Parathyroid adenoma (tissue), 2 donors: ENCODE data around the gene ATF4.
"Not testable (repeated sequence)": the region's sequence is repeated elsewhere in the genome, so short reads cannot be mapped to it uniquely, and the experiment has no call there.

ENCODE experiments used
- H2AFZ ChIP-seq: fragments of 300-600 bp; sonication (generic); one replicate; pipeline ENCODE4 v1.7.0; 2017; ENCODE audit warnings: antibody characterized with exemption, mild to moderate bottlenecking
- H3K27ac ChIP-seq: fragments of 300-600 bp; sonication (generic); one replicate; pipeline ENCODE4 v1.7.0; 2017
- H3K27me3 ChIP-seq: fragments of 300-600 bp; sonication (generic); one replicate; pipeline ENCODE4 v1.7.0; 2017; ENCODE audit warnings: low read length; ENCODE audit not compliant: control insufficient read depth, insufficient read depth
- H3K36me3 ChIP-seq: fragments of 300-600 bp; sonication (generic); one replicate; pipeline ENCODE4 v1.7.0; 2017; ENCODE audit warnings: low read length; ENCODE audit not compliant: control insufficient read depth, insufficient read depth
- H3K4me1 ChIP-seq: fragments of 300-600 bp; sonication (generic); one replicate; pipeline ENCODE4 v1.7.0; 2017; ENCODE audit warnings: control low read depth
- H3K4me2 ChIP-seq: fragments of 300-600 bp; sonication (generic); one replicate; pipeline ENCODE4 v1.7.0; 2017; ENCODE audit warnings: low read length
- H3K4me3 ChIP-seq: fragments of 300-600 bp; sonication (generic); one replicate; pipeline ENCODE4 v1.7.0; 2017; ENCODE audit warnings: low read depth, low read length
- H3K79me2 ChIP-seq: fragments of 300-600 bp; sonication (generic); one replicate; pipeline ENCODE4 v1.7.0; 2017; ENCODE audit warnings: control low read depth
- H3K9ac ChIP-seq: fragments of 300-600 bp; sonication (generic); one replicate; pipeline ENCODE4 v1.7.0; 2017; ENCODE audit warnings: mild to moderate bottlenecking
- H3K9me3 ChIP-seq: fragments of 300-600 bp; sonication (generic); one replicate; pipeline ENCODE4 v1.7.0; 2017; ENCODE audit warnings: low read length; ENCODE audit not compliant: control insufficient read depth
- CTCF ChIP-seq: fragments of 300-600 bp; sonication (generic); IDR thresholded peaks from one replicate; pipeline ENCODE4 v1.7.0; 2017; ENCODE audit warnings: antibody characterized with exemption, mild to moderate bottlenecking
- donor health status: primary hyperparathyroidism.

ATF4 gene

DNA sequence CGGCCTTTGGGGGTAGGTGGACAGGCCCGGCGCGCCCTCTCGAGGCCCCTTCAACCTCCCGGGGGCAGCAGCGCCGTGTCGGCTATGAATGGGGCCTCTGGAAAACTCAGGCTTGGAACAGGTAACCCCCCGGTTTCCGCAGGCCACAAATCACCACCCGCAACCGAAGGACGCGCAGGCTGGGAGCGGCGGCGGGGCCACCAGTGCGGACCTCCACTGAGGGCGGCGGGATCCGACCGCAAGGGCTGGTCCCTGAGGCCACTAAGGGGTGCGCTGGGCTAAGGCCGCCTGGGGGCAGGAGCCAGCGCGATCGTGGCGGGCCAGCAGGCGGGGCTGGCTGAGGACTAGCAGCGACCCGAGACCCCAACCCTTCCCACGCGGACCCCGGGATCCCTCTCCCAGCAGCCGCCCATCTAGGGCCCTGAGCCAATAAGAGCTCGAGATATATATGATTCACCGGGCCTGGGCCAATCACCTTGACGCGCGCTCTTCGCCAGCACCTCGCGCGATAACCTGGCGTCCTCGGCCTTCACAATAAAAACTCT is 609 bp upstream of the ATF4 start:
- TF ChIP-seq CTCF: peak; percentile 27
- peak overlapping the region; percentile 90 for H2AFZ ChIP-seq
- H3K79me2 ChIP-seq: peaks cover 13% of the 10 kb centered on the region
- peak overlapping the region; percentile 100 for H3K4me3 ChIP-seq
- H3K27me3 ChIP-seq: no peaks in the 10 kb centered on the region
- peak overlapping the region; percentile 100 for H3K27ac ChIP-seq
- H3K9ac ChIP-seq: peak overlapping the region; percentile 55
- peak overlapping the region; percentile 96 for H3K4me2 ChIP-seq
- peaks cover 19% of the 10 kb centered on the region for H3K4me1 ChIP-seq
- no peaks in the 10 kb centered on the region for H3K36me3 ChIP-seq
- no peaks in the 10 kb centered on the region for H3K9me3 ChIP-seq

GRCh38 chr22:39521106-39521885 is 934 bp downstream of the ATF4 start:
- not testable (repeated sequence) for H3K27me3 ChIP-seq, H3K9ac ChIP-seq, H3K9me3 ChIP-seq, H3K36me3 ChIP-seq, H2AFZ ChIP-seq
- peak overlapping the region; percentile 100 for H3K4me3 ChIP-seq
- peaks cover 15% of the 10 kb centered on the region for H3K79me2 ChIP-seq
- peak overlapping the region; percentile 100 for H3K27ac ChIP-seq
- peak overlapping the region; percentile 91 for H3K4me2 ChIP-seq
- H3K4me1 ChIP-seq: peaks cover 19% of the 10 kb centered on the region

- H3K27me3 ChIP-seq, H3K9me3 ChIP-seq, H2AFZ ChIP-seq, H3K36me3 ChIP-seq, H3K9ac ChIP-seq: not testable (repeated sequence)
- peaks cover 21% of the 10 kb centered on the region for H3K4me1 ChIP-seq
- peak overlapping the region; percentile 91 for H3K4me2 ChIP-seq
- peak overlapping the region; percentile 100 for H3K4me3 ChIP-seq
- peak overlapping the region; percentile 100 for H3K27ac ChIP-seq
- H3K79me2 ChIP-seq: peaks cover 15% of the 10 kb centered on the region
These were observed 1.7 kb downstream of the ATF4 start for GRCh38 chr22:39522091-39522490.

DNA sequence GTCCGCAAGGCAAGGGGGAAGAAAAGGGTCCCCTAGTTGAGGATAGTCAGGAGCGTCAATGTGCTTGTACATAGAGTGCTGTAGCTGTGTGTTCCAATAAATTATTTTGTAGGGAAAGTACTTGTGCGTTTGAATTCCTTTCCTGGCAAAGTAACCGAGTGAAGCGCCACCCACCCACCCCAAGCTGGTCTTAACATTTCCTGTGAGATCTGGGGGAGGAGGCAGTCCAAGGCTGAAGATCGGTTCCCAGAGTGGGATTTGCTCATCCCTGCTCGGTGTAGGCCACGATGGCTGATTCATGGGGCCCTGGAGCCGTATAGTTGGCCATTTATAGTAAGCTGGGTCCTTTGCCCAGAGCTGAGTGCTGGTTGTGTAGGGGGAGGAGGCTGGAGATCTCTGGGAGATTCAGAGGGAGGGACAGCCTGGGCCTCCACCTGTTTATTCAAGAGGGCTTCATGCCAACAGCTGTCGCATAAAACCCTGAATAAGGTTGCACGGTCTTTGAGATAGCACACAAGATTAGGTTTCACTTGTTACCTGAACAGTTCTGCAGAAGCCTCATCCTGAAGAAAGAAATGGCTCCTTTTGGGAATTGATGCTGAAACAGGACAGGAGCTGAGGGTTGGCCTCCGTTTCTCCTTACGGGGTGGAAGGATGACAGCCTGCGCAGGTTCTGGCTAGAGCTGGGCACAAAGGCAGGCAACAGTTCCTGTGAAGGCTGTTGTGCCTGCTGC is 2.4 kb downstream of the ATF4 start:
- Histone ChIP-seq H3K9me3 (no peaks in the 10 kb centered on the region), H3K9ac (peak overlapping the region; percentile 11), H3K36me3 (no peaks in the 10 kb centered on the region), H3K27ac (peak overlapping the region; percentile 100), H3K4me3 (peak overlapping the region; percentile 100), H3K4me1 (peaks cover 27% of the 10 kb centered on the region), H3K27me3 (no peaks in the 10 kb centered on the region), H3K79me2 (peaks cover 15% of the 10 kb centered on the region), H2AFZ (no peak overlapping the region), H3K4me2 (peak overlapping the region; percentile 91)
- no peak for TF ChIP-seq CTCF

DNA sequence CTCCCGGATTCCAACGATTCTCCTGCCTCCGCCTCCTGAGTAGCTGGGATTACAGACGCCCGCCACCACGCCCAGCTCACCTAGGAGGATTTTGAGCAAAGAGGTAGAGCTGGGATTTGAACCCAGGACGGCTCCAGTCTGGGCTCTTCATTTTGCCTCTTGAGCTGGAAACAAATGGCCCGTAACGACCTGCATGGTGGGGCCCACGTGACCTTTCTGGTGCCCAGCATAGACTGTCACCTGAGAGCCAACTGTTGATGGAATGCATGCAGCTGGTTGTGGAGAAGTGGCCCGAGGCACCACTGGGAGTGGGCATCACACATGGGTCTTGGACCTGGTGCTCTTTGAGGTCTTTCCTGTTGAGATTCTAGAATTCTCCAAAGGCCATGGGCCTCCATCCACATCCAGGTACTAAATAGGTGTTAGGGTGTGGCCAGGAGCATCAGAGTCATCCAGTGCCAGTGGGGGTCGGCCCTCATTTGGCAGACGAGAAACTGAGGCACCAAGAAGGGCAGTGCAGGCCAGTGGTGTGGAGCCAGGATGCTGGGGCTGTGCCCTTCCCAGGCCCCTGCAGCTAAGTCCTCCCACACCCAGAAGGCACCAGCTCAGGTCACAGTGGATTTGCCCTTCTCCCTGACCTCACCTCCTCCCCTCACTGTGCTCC is 3.9 kb downstream of the ATF4 start:
- Histone ChIP-seq H3K9me3 (no peaks in the 10 kb centered on the region), H3K79me2 (peaks cover 15% of the 10 kb centered on the region), H2AFZ (no peak overlapping the region), H3K36me3 (no peaks in the 10 kb centered on the region), H3K9ac (no peak overlapping the region), H3K27ac (peak overlapping the region; percentile 44), H3K4me2 (no peak overlapping the region), H3K4me1 (peaks cover 37% of the 10 kb centered on the region), H3K4me3 (peak overlapping the region; percentile 100), H3K27me3 (no peaks in the 10 kb centered on the region)
- no peak for TF ChIP-seq CTCF
